ENCODE results near the gene CBL. TPM values are rescaled to one million over a fixed set of nuclear protein-coding genes. Genes with fewer than 3 reads are reported as not detected.

Gene CBL
- total and polyA plus RNA-seq, 2 experiments from 2014 or later, result 31.6 to 67.6 TPM

GRCh38 chr11:119209186-119209585, 3.0 kb downstream of the CBL start (continued):
- no peak for TF ChIP-seq REST (IDR thresholded peaks at IDR 0.05; ENCODE audit: unreplicated experiment)
- no peak for TF ChIP-seq EZH2phosphoT487 (IDR thresholded peaks at IDR 0.05; ENCODE audit: unreplicated experiment)
- no peak for TF ChIP-seq NANOG (IDR thresholded peaks at IDR 0.05; ENCODE audit: borderline replicate concordance)
- TF ChIP-seq EZH2 (IDR thresholded peaks at IDR 0.05; ENCODE audit: low read depth, unreplicated experiment), result no peak
- no peak for TF ChIP-seq JUNB (IDR thresholded peaks at IDR 0.05; ENCODE audit: unreplicated experiment)
- TF ChIP-seq CTCF (conservative IDR thresholded peaks at IDR 0.05; ENCODE audit: low read depth in 2 of 2), result no peak
- no peak for TF ChIP-seq STAT1 (IDR thresholded peaks at IDR 0.05; ENCODE audit: unreplicated experiment)
- no peak for TF ChIP-seq POLR2AphosphoS5 (IDR thresholded peaks at IDR 0.05; ENCODE audit: low read depth)

- Mint-ChIP-seq H3K36me3 (ENCODE audit: low read depth) (peaks cover 5% of the 10 kb centered on the region; the same call in 1 of the 3 replicates), H3K27ac (0 out of 2 replicates have a peak overlapping the region, but pooled peaks have one; percentile 2), H3K4me1 (peaks cover 24% of the 10 kb centered on the region), H3K9me3 (peaks cover 2% of the 10 kb centered on the region; the same call in 1 of the 3 replicates), H3K4me3 (no peak overlapping the region; the same call in 2 of the 3 replicates), H3K27me3 (ENCODE audit: insufficient read depth, low read depth, poor library complexity) (peaks cover 8% of the 10 kb centered on the region)
- peaks cover 5% of the 10 kb centered on the region for H3F3A ChIP-seq (replicated peaks; ENCODE audit: low read depth)
- no peaks in the 10 kb centered on the region for H3K27me3 ChIP-seq (ENCODE audit: insufficient read depth)
- TF ChIP-seq REST (IDR thresholded peaks at IDR 0.05; ENCODE audit: unreplicated experiment) (no peak), STAT1 (IDR thresholded peaks at IDR 0.05; ENCODE audit: unreplicated experiment) (no peak), POLR2AphosphoS5 (IDR thresholded peaks at IDR 0.05; ENCODE audit: low read depth) (no peak)
- no peak overlapping the region for H2AFZ ChIP-seq
- no peak for ATAC-seq
- peaks cover 46% of the 10 kb centered on the region for H4K20me1 ChIP-seq (replicated peaks; ENCODE audit: insufficient read depth)
- no peak overlapping the region for H3K27ac ChIP-seq (ENCODE audit: low read depth)
- DNase-seq (ENCODE audit: low spot score), result no peak
- peak overlapping the region; percentile 93; the same call in 1 of the 2 replicates for H3K4me2 ChIP-seq
- H3K9me2 ChIP-seq (ENCODE audit: insufficient read depth), result no peaks in the 10 kb centered on the region
- H3K4me3 ChIP-seq, result no peak overlapping the region
- H3K79me2 ChIP-seq (replicated peaks; ENCODE audit: insufficient read depth), result peaks cover 84% of the 10 kb centered on the region
- peaks cover 34% of the 10 kb centered on the region for H3K4me1 ChIP-seq (ENCODE audit: insufficient read depth)
- no peaks in the 10 kb centered on the region for H3K36me3 ChIP-seq (ENCODE audit: insufficient read depth)
Measured at GRCh38 chr11:119210050-119210449, 3.9 kb downstream of the CBL start.

Data from GM23338 (cell line).